Measurements from ENCODE around the gene PWP2.

- TF ChIP-seq POLR2A (IDR thresholded peaks at IDR 0.05) (no peak), CTCF (IDR thresholded peaks at IDR 0.05) (no peak)
Observed at GRCh38 chr21:44063151-44063912, 43.9 kb upstream of the PWP2 start.
